AG04449 (cell line): ENCODE results near the gene MEN1.

Source experiments
- CTCF ChIA-PET: fragments of 350-600 bp; formaldehyde crosslinking; extraction: SDS; loops from one replicate; lab custom pipeline; 2021; ENCODE audit warnings: antibody characterized with exemption; lab: Yijun Ruan, JAX
- POLR2A ChIA-PET: fragments of 400-600, 350-600 bp; formaldehyde crosslinking; extraction: SDS; loops from one replicate; lab custom pipeline; 2020; ENCODE audit warnings: antibody characterized with exemption, inconsistent platforms; lab: Yijun Ruan, JAX
- DNase-seq: peaks from one replicate; pipeline ENCODE4 v3.0.0-alpha.2; 2010; ENCODE audit warnings: low read depth, low spot score
- H3K4me3 ChIP-seq: 2 replicates; pipeline ENCODE4 v1.5.1; 2011; ENCODE audit warnings: low read depth, mild to moderate bottlenecking, control low read depth, low read length
- CTCF ChIP-seq: IDR thresholded peaks from one replicate; pipeline ENCODE4 v1.5.1; 2011; ENCODE audit warnings: mild to moderate bottlenecking, moderate library complexity, low read length, control low read depth, inconsistent platforms; ENCODE audit not compliant: insufficient read depth; ENCODE audit errors: missing control alignments

The MEN1 gene

DNA sequence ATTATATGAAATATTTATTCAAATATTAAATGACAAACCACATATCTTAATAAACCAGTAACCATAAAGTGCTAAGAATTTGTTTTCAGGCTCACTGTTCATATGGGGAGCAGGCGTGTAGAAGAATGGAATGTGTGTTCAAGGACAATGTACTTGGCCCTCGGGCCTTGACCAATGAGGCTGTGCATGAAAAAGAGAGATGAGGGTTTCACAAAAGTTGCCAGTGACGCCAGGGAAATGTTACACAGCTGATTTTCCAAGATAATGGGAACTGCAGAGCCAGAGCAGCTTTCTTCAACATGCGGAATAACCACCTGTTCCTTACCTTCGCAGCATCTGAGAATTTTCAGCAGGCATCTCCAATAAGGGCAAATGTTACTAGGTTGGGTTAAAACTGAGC is 36.2 kb downstream of the MEN1 start:
- DNase-seq: no peak
- H3K4me3 ChIP-seq: no peak overlapping the region
- CTCF ChIA-PET: interaction anchor here (0.8 to 6.5 kb wide), 4 partner anchors 9 to 88 kb away, joined by 3 to 34 read pairs (median 4); no protein-coding TSS in a partner anchor
- POLR2A ChIA-PET: no interaction called here
- no peak for TF ChIP-seq CTCF

DNA sequence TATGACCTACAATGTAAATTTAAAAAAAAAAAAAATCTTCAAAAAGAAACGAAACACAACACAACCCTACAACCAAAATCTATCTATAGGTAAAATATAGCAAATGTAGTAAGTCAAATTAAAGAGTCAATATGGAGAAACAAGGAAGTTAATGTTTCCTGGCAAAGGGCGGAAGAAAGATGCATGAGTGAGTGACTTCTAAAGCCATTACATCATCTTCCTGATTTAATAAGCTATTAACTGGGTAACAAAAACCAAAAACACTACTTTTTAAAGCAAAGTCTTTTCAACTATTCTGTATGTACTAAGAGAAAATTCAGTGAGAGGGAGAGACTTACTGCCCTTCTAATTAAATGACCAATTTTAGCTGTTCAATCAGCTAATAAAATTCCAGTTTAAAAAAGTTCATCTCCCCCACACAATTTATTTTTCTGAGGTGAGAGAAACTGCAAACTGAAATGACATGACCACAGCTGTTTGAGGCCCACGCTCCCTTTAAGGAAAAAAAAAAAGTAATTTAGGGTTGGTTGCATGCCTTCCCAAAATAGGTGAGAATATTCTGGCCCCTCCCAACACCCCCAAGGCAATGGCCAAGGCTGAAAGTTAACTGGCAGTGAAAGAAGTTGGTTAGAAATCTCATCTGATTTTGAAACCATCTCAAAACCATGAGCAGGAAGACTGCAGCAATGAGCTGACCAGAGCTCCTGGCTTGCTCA is 37.9 kb downstream of the MEN1 start:
- DNase-seq: no peak
- POLR2A ChIA-PET: no interaction called here

GRCh38 chr11:64771861-64772260 is 38.5 kb downstream of the MEN1 start:
- DNase-seq: no peak
- ChIA-PET POLR2A (no interaction called here), CTCF (interaction anchor here (1.4 to 6.5 kb wide), 3 partner anchors 7 to 20 kb away, joined by 3 to 34 read pairs (median 9); no protein-coding TSS in a partner anchor)

More for the DNA sequence above, 37.9 kb downstream of the MEN1 start:
- CTCF ChIA-PET: interaction anchor here (0.7 to 6.5 kb wide), 4 partner anchors 8 to 19 kb away, joined by 3 to 34 read pairs (median 6); partner anchors contain the start of gene PYGM
- H3K4me3 ChIP-seq: no peak overlapping the region
- TF ChIP-seq CTCF: no peak

GRCh38 chr11:64770120-64770519 is 40.2 kb downstream of the MEN1 start:
- POLR2A ChIA-PET: no interaction called here
- CTCF ChIA-PET: interaction anchor here (0.7 to 3.1 kb wide), 2 partner anchors 9 to 124 kb away, joined by 3 to 9 read pairs; no protein-coding TSS in a partner anchor
- H3K4me3 ChIP-seq: no peak overlapping the region
- DNase-seq: no peak
- TF ChIP-seq CTCF: no peak

More at GRCh38 chr11:64771861-64772260, 38.5 kb downstream of the MEN1 start:
- TF ChIP-seq CTCF: no peak
- H3K4me3 ChIP-seq: no peak overlapping the region

DNA sequence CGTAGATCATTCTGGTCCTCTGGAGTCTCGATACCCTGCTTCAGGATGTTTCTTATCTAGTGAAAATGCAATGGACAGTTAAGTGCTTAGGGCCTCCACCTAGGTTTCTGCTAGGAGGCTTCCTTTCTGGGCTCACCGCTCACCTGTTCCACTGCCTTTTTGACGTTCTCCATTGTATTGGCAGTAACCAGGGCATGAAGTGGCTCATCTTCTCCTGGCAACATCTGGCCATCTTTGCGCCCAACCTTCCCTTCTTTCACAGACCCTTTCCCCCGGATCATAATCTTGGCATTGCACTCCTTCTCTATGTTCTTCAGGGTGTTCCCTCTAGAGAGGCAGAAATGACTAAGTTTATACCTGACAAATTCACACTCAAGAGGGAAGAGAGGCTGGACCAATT is 41.1 kb downstream of the MEN1 start:
- DNase-seq: no peak
- ChIA-PET CTCF (interaction anchor here (2.8 kb wide), 1 partner anchor 8 kb away, joined by 29 read pairs; the partner anchor contains the start of gene SF1), POLR2A (no interaction called here)
- no peak overlapping the region for H3K4me3 ChIP-seq
- TF ChIP-seq CTCF: no peak

DNA sequence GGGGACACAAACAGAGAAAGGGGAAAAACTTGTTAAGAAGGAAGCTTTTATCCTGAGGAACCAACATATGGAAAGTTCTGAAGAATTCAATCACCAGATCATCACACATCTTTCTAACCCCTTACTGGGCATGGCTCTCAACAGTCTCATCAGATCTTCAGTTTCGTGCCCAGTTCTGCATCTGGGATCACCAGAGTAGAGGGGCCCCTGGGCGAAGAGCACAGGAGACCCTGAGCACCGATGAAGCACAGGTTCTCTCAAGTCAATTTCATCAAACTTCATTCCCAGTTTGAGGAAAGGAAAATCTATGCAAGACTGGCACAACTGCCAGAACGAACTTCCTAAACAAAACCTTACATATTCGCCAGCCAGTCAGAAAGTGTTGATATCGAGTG is 42.1 kb downstream of the MEN1 start:
- no peak for DNase-seq
- POLR2A ChIA-PET: no interaction called here
- CTCF ChIA-PET: interaction anchor here (0.8 to 2.8 kb wide), 8 partner anchors 8 to 80 kb away, joined by 3 to 29 read pairs (median 5); partner anchors contain the start of genes PYGM, RASGRP2 and SF1

More for the DNA sequence above, 42.1 kb downstream of the MEN1 start:
- TF ChIP-seq CTCF: no peak
- no peak overlapping the region for H3K4me3 ChIP-seq
